Measurements from ENCODE around the gene SPSB1. TPM values are rescaled to one million over a fixed set of nuclear protein-coding genes. Genes with fewer than 3 reads are reported as not detected.
A peak's percentile ranks its signal among the peaks of the same experiment; 100 is the strongest.

Gene SPSB1
- total RNA-seq, 1 experiment from 2014 or later = 2.9 TPM

- Mint-ChIP-seq H3K27ac (no peak overlapping the region), H3K4me3 (peak overlapping the region in 1 of 2 experiments; percentile 18; a peak in 2 of 5 replicates), H3K36me3 (ENCODE audit: insufficient read depth in 1 of 3, low read depth in 3 of 3) (peaks cover 0 to 1% (median 0%) of the 10 kb centered on the region in 3 experiments; a peak in 1 of 7 replicates), H3K27me3 (ENCODE audit: low read depth) (no peaks in the 10 kb centered on the region; the same call in none of the 2 replicates), H3K9me3 (no peaks in the 10 kb centered on the region), H3K4me1 (peaks cover 42 to 57% of the 10 kb centered on the region in 2 experiments)
- Histone ChIP-seq H3K18ac (ENCODE audit: insufficient read length, low read depth, low read length) (no peak overlapping the region), H4K5ac (ENCODE audit: insufficient read length, low read depth, low read length) (no peak overlapping the region), H2AK5ac (ENCODE audit: insufficient read length, low read length) (no peak overlapping the region), H3K79me1 (ENCODE audit: insufficient read depth, low read depth, low read length, poor library complexity, severe bottlenecking) (no peaks in the 10 kb centered on the region), H3K27me3 (ENCODE audit: insufficient read depth, low read length) (no peaks in the 10 kb centered on the region), H3K56ac (ENCODE audit: insufficient read length, low read depth, low read length) (no peak overlapping the region), H3K23me2 (ENCODE audit: insufficient read length, low read depth, low read length, poor library complexity, severe bottlenecking) (no peaks in the 10 kb centered on the region), H2AFZ (ENCODE audit: low read length) (no peak overlapping the region), H3K9me3 (ENCODE audit: control insufficient read depth, low read depth, low read length) (no peaks in the 10 kb centered on the region), H3T11ph (ENCODE audit: low read length) (no peak overlapping the region), H3K4ac (ENCODE audit: low read depth, low read length) (no peak overlapping the region), H3K4me2 (ENCODE audit: insufficient read depth, insufficient read length, low read length) (no peak overlapping the region), H3K27ac (ENCODE audit: insufficient read length, low read depth, low read length) (no peak overlapping the region), H3K23ac (ENCODE audit: insufficient read length, low read depth, low read length) (no peak overlapping the region), H2BK20ac (ENCODE audit: low read depth, low read length, poor library complexity, severe bottlenecking) (no peak overlapping the region), H2BK5ac (ENCODE audit: insufficient read length, low read length) (no peak overlapping the region), H4K20me1 (ENCODE audit: control insufficient read depth, insufficient read depth, insufficient read length) (no peaks in the 10 kb centered on the region), H3K9ac (ENCODE audit: extremely low read depth, insufficient read length, low read length) (no peak overlapping the region), H2BK15ac (ENCODE audit: low read depth, low read length) (no peak overlapping the region), H2BK120ac (ENCODE audit: low read depth, low read length, poor library complexity, severe bottlenecking) (no peak overlapping the region), H4K8ac (replicated peaks; ENCODE audit: insufficient read length, low read depth, low read length) (no peak overlapping the region), H3K79me2 (ENCODE audit: insufficient read depth, low read length) (no peaks in the 10 kb centered on the region), H3K4me1 (ENCODE audit: insufficient read depth, low read length) (peaks cover 10% of the 10 kb centered on the region; the same call in 1 of the 2 replicates), H4K91ac (ENCODE audit: insufficient read length, low read depth, low read length) (no peak overlapping the region), H2BK12ac (ENCODE audit: insufficient read length, low read depth, low read length) (no peak overlapping the region), H3K14ac (ENCODE audit: insufficient read depth, low read length) (no peak overlapping the region)
- WGBS (ENCODE audit: extremely low coverage, insufficient read length, low lambda C conversion rate) = no CpG with 5 or more reads among the region's 17 CpGs
- DNase-seq = no peak
- TF ChIP-seq CTCF (conservative IDR thresholded peaks at IDR 0.05) = no peak
These were observed 29.4 kb downstream of the SPSB1 start for GRCh38 chr1:9321986-9322660.

Data from H9 (cell line).